B cell (primary cell): ENCODE measurements around the gene EMX2. TPM values are rescaled to one million over a fixed set of nuclear protein-coding genes. Genes with fewer than 3 reads are reported as not detected.

ENCODE experiments used
- ATAC-seq: fragments of 200-7000 bp; cut with Tn5 transposase; one replicate; pipeline ENCODE4 v1.10.0; 2021; ENCODE audit warnings: low read depth, mild to moderate bottlenecking, moderate number of reproducible peaks, moderate library complexity
- CTCF ChIA-PET: fragments of 350-600 bp; sonication (Branson Sonifier 250); formaldehyde crosslinking; loops from one replicate; lab custom pipeline; 2021; ENCODE audit warnings: antibody characterized with exemption, inconsistent platforms; lab: Charles Lee
- POLR2A ChIA-PET: fragments of 350-600 bp; sonication (Branson Sonifier 250); formaldehyde crosslinking; loops from one replicate; lab custom pipeline; 2021; ENCODE audit warnings: antibody characterized with exemption; lab: Charles Lee
- DNase-seq: peaks from one replicate; pipeline ENCODE4 v3.0.0; 2013
- H2AFZ ChIP-seq: 2 replicates; pipeline ENCODE4 v1.6.1; 2012; ENCODE audit warnings: mild to moderate bottlenecking, low read depth, low read length; ENCODE audit not compliant: insufficient read depth, poor library complexity, severe bottlenecking
- H3K27ac ChIP-seq, 2 donors: 1 replicate in 1 of 2; 2 replicates in 1 of 2; pipeline ENCODE4 v1.5.1; 2012 to 2013; ENCODE audit warnings: low read length in 2 of 2, mild to moderate bottlenecking in 2 of 2, moderate library complexity in 1 of 2
- H3K27me3 ChIP-seq, 4 experiments: fragments of 200-600 bp in 1 of 4; sonication (generic) in 1 of 4; replicated peaks in 1 of 4; 1 replicate in 2 of 4; 2 replicates in 2 of 4; pipeline versions ENCODE4 v1.6.1 to v1.7.0; 2013 to 2016; ENCODE audit warnings: low read length in 3 of 4, mild to moderate bottlenecking in 2 of 4, mixed read lengths in 1 of 4, moderate library complexity in 1 of 4; ENCODE audit not compliant: insufficient read depth in 4 of 4, control insufficient read depth in 3 of 4; ENCODE audit errors: control extremely low read depth in 1 of 4
- H3K36me3 ChIP-seq, 2 experiments: replicated peaks in 1 of 2; 1 replicate in 1 of 2; 2 replicates in 1 of 2; pipeline versions ENCODE4 v1.6.1 to v1.7.1; 2013; ENCODE audit warnings: low read length in 1 of 2; ENCODE audit not compliant: insufficient read depth in 2 of 2, control insufficient read depth in 1 of 2; ENCODE audit errors: control extremely low read depth in 1 of 2, extremely low read depth in 1 of 2
- H3K4me1 ChIP-seq, 2 donors: fragments of 200-600 bp in 1 of 2; sonication (generic) in 1 of 2; 1 replicate in 1 of 2; 2 replicates in 1 of 2; pipeline versions ENCODE4 v1.5.1 to v1.6.1; 2013 to 2017; ENCODE audit warnings: low read length in 2 of 2; ENCODE audit not compliant: control insufficient read depth in 2 of 2, insufficient read depth in 2 of 2
- H3K4me2 ChIP-seq: replicated peaks from 2 replicates; pipeline ENCODE3; 2012; ENCODE audit warnings: mild to moderate bottlenecking, low read depth, low read length; ENCODE audit not compliant: poor library complexity, severe bottlenecking
- H3K4me3 ChIP-seq, 5 experiments: fragments of 200-600 bp in 1 of 5; sonication (generic) in 1 of 5; 1 replicate in 3 of 5; 2 replicates in 2 of 5; pipeline versions ENCODE4 v1.5.1 to v1.7.0; 2011 to 2016; ENCODE audit warnings: low read length in 4 of 5, mild to moderate bottlenecking in 4 of 5, low read depth in 2 of 5, control low read depth in 1 of 5, moderate library complexity in 1 of 5; ENCODE audit not compliant: insufficient read depth in 1 of 5; ENCODE audit errors: control extremely low read depth in 1 of 5, extremely low read depth in 1 of 5
- H3K79me2 ChIP-seq: fragments of 200-600 bp; sonication (generic); one replicate; pipeline ENCODE4 v1.6.0; 2016; ENCODE audit warnings: low read length; ENCODE audit not compliant: control insufficient read depth, insufficient read depth
- H3K9ac ChIP-seq: fragments of 200-600 bp; sonication (generic); 2 replicates; pipeline ENCODE4 v1.6.1; 2017; ENCODE audit warnings: mild to moderate bottlenecking, low read length, moderate library complexity
- H3K9me3 ChIP-seq, 3 donors: one replicate each; pipeline versions ENCODE4 v1.6.1 to v1.7.1; 2013; ENCODE audit warnings: low read length in 2 of 3; ENCODE audit not compliant: control insufficient read depth in 2 of 3, insufficient read depth in 1 of 3; ENCODE audit errors: control extremely low read depth in 1 of 3
- H4K20me1 ChIP-seq: 2 replicates; pipeline ENCODE4 v1.6.0; 2012; ENCODE audit warnings: mild to moderate bottlenecking, low read length; ENCODE audit not compliant: insufficient read depth, control insufficient read depth, poor library complexity, severe bottlenecking
- H3K27ac Mint-ChIP-seq: one replicate; pipeline ENCODE4 v1.8.0; 2021; ENCODE audit warnings: mixed read lengths
- H3K27me3 Mint-ChIP-seq: one replicate; pipeline ENCODE4 v1.8.0; 2021; ENCODE audit warnings: mixed read lengths
- H3K4me1 Mint-ChIP-seq: one replicate; pipeline ENCODE4 v1.8.0; 2021; ENCODE audit warnings: mixed read lengths
- H3K4me3 Mint-ChIP-seq: one replicate; pipeline ENCODE4 v1.8.0; 2021; ENCODE audit warnings: mixed read lengths
- H3K9me3 Mint-ChIP-seq: one replicate; pipeline ENCODE4 v1.8.0; 2022; ENCODE audit warnings: mixed read lengths; ENCODE audit not compliant: insufficient read depth
- EZH2 ChIP-seq: IDR thresholded peaks from 2 replicates; pipeline ENCODE4 v1.6.1; 2012; ENCODE audit warnings: borderline replicate concordance, low read depth, mild to moderate bottlenecking, moderate library complexity, low read length; ENCODE audit not compliant: insufficient read depth, poor library complexity, severe bottlenecking
- WGBS: methylation state at CpG from one replicate; pipeline ENCODE4 v1.1.5; 2013; ENCODE audit warnings: missing lambda C conversion rate; ENCODE audit not compliant: insufficient coverage; 5-methylcytosine and 5-hydroxymethylcytosine counted together
- intact Hi-C: fragments of 100-400 bp; cut with micrococcal nuclease; formaldehyde crosslinking; loops from one replicate; pipeline ENCODE4 v1.10.0; 2022
- polyA plus RNA-seq: library from polyadenylated mRNA; depleted of rRNA; stranded (reverse); fragments of >200 nt; gene quantifications from 2 replicates; pipeline ENCODE4 v1.2.3, GENCODE V29; 2012
- total RNA-seq, 2 donors: library from RNA; stranded (reverse); fragments of 120-200 nt in 1 of 2; gene quantifications; 1 replicate in 1 of 2; 2 replicates in 1 of 2; pipeline versions ENCODE4 v1.2.3 to v1.2.4, GENCODE V29; 2013 to 2022
- TF ChIP-seq, protein P1 (sequence below): fragments of 200-600 bp; IDR thresholded peaks from one replicate; pipeline ENCODE4 v1.8.0; 2022; ENCODE audit warnings: antibody characterized with exemption, mild to moderate bottlenecking

Gene EMX2
- total and polyA plus RNA-seq, 2 donors (not counting 1 experiment from before 2014, with no cell fraction given): not detected

DNA sequence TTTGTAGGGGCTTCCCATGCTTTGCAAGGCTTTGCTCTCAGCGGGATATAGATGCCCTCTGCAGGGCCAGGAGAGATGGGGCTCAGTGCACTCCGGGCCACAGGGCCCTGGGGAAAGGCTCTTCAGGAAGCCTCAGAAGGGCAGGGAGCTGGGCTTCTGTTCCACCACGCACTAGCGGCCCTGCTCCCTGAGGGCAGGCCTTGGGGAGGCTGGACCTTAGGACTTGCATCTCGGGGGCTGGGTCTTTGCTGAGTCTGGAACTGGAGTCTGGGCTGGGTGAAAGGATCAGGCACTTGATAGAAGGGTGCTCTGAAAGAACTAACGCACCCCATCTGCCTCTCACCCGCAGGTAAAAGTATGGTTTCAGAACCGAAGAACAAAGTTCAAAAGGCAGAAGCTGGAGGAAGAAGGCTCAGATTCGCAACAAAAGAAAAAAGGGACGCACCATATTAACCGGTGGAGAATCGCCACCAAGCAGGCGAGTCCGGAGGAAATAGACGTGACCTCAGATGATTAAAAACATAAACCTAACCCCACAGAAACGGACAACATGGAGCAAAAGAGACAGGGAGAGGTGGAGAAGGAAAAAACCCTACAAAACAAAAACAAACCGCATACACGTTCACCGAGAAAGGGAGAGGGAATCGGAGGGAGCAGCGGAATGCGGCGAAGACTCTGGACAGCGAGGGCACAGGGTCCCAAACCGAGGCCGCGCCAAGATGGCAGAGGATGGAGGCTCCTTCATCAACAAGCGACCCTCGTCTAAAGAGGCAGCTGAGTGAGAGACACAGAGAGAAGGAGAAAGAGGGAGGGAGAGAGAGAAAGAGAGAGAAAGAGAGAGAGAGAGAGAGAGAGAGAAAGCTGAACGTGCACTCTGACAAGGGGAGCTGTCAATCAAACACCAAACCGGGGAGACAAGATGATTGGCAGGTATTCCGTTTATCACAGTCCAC, 5.4 kb downstream of the EMX2 start:
- Histone ChIP-seq H3K27me3 (peaks cover 0 to 71% (median 36%) of the 10 kb centered on the region in 4 experiments), H3K4me2 (no peak overlapping the region), H3K4me3 (no peak overlapping the region), H3K27ac (no peak overlapping the region), H2AFZ (no peak overlapping the region), H3K79me2 (no peaks in the 10 kb centered on the region), H3K9ac (no peak overlapping the region), H4K20me1 (no peaks in the 10 kb centered on the region), H3K9me3 (peaks cover 0 to 25% (median 0%) of the 10 kb centered on the region in 3 donors), H3K36me3 (no peaks in the 10 kb centered on the region), H3K4me1 (peaks cover 14 to 15% of the 10 kb centered on the region in 2 donors)
- H3K4me3 Mint-ChIP-seq: no peak overlapping the region
- TF ChIP-seq, protein P1, sequence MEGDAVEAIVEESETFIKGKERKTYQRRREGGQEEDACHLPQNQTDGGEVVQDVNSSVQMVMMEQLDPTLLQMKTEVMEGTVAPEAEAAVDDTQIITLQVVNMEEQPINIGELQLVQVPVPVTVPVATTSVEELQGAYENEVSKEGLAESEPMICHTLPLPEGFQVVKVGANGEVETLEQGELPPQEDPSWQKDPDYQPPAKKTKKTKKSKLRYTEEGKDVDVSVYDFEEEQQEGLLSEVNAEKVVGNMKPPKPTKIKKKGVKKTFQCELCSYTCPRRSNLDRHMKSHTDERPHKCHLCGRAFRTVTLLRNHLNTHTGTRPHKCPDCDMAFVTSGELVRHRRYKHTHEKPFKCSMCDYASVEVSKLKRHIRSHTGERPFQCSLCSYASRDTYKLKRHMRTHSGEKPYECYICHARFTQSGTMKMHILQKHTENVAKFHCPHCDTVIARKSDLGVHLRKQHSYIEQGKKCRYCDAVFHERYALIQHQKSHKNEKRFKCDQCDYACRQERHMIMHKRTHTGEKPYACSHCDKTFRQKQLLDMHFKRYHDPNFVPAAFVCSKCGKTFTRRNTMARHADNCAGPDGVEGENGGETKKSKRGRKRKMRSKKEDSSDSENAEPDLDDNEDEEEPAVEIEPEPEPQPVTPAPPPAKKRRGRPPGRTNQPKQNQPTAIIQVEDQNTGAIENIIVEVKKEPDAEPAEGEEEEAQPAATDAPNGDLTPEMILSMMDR: no peak
- no peak for TF ChIP-seq EZH2
- ChIA-PET CTCF (no interaction called here), POLR2A (no interaction called here)
- intact Hi-C loops: no loop called here
- no peaks in the 10 kb centered on the region for H3K9me3 Mint-ChIP-seq
- DNase-seq: no peak
- 7% methylated on average over 17 of the region's 32 CpGs for WGBS
- no peak for ATAC-seq
- H3K4me1 Mint-ChIP-seq: peaks cover 10% of the 10 kb centered on the region
- no peak overlapping the region for H3K27ac Mint-ChIP-seq
- peaks cover 70% of the 10 kb centered on the region for H3K27me3 Mint-ChIP-seq

DNA sequence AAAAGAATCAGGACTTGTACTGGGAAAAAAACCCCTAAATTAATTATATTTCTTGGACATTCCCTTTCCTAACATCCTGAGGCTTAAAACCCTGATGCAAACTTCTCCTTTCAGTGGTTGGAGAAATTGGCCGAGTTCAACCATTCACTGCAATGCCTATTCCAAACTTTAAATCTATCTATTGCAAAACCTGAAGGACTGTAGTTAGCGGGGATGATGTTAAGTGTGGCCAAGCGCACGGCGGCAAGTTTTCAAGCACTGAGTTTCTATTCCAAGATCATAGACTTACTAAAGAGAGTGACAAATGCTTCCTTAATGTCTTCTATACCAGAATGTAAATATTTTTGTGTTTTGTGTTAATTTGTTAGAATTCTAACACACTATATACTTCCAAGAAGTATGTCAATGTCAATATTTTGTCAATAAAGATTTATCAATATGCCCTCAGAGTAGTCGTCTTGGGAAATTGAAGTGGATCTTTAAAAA, 6.6 kb downstream of the EMX2 start:
- H3K4me3 ChIP-seq: no peak overlapping the region
- H3K9me3 Mint-ChIP-seq: no peaks in the 10 kb centered on the region
- POLR2A ChIA-PET: no interaction called here
- H3K4me1 Mint-ChIP-seq: peaks cover 9% of the 10 kb centered on the region
- no peaks in the 10 kb centered on the region for H4K20me1 ChIP-seq
- H3K27ac Mint-ChIP-seq: no peak overlapping the region
- no peak overlapping the region for H3K9ac ChIP-seq
- H3K36me3 ChIP-seq: no peaks in the 10 kb centered on the region
- TF ChIP-seq EZH2: no peak
- TF ChIP-seq, protein P1: no peak
- H3K27me3 Mint-ChIP-seq: peaks cover 74% of the 10 kb centered on the region
- intact Hi-C loops: no loop called here
- H3K27me3 ChIP-seq: peaks cover 0 to 73% (median 35%) of the 10 kb centered on the region in 4 experiments
- no peak overlapping the region for H3K4me2 ChIP-seq
- DNase-seq (no peak), ATAC-seq (no peak)
- no peak overlapping the region for H3K27ac ChIP-seq
- peaks cover 10 to 15% of the 10 kb centered on the region in 2 donors for H3K4me1 ChIP-seq
- no CpG with 5 or more reads among the region's 6 CpGs for WGBS
- no peak overlapping the region for H2AFZ ChIP-seq
- H3K9me3 ChIP-seq: peaks cover 0 to 17% (median 0%) of the 10 kb centered on the region in 3 donors
- CTCF ChIA-PET: no interaction called here
- no peaks in the 10 kb centered on the region for H3K79me2 ChIP-seq
- no peak overlapping the region for H3K4me3 Mint-ChIP-seq
